ENCODE data around the gene TCF4. TPM values are rescaled to one million over a fixed set of nuclear protein-coding genes. Genes with fewer than 3 reads are reported as not detected.

TCF4 gene
- total and polyA plus RNA-seq, 2 donors (not counting 3 experiments of a cell fraction or from before 2014, with no cell fraction given) = 183 to 390 TPM

DNA sequence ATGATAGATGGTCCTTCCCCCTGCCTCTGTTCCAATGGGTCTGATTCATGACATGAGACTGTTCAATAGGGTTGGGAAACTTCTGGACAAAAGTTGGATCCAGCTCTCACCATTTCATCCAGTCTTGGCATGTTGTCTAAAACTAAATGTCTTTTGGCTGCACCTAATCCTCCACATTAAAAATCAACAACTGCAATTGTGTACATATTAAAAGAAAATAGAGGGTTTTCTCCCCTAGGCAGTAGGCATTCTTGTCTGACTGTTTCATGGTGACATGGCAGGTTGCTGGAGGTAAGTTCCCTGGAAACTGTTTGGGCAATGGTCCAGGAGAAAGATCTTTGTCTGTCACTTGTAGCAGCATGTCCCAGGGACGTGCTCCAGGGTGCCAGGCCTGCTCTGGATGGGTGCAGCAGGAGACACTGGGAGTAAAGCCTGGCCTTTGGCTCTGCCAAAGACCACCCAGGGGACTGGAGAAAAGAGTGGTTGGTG lies 135.8 kb downstream of the TCF4 start:
- POLR2A ChIA-PET = no interaction called here
- H3K4me2 ChIP-seq (ENCODE audit: insufficient read depth, low read length) = no peak overlapping the region
- no peaks in the 10 kb centered on the region for H3K27me3 ChIP-seq (ENCODE audit: control insufficient read depth in 2 of 2, insufficient read depth in 2 of 2, low read length in 2 of 2)
- H3K4me3 ChIP-seq (replicated peaks in 1 of 3; ENCODE audit: insufficient read depth in 1 of 3, low read depth in 1 of 3, low read length in 3 of 3) = no peak overlapping the region
- peaks cover 3% of the 10 kb centered on the region for H4K20me1 ChIP-seq (replicated peaks; ENCODE audit: control insufficient read depth, extremely low read depth, insufficient read depth, low read length)
- H3K9ac ChIP-seq (replicated peaks; ENCODE audit: extremely low read depth, insufficient read depth, low read length) = no peak overlapping the region
- H2AFZ ChIP-seq (ENCODE audit: low read depth, low read length) = no peak overlapping the region
- no peak for FAIRE-seq
- H3K9me3 ChIP-seq (replicated peaks; ENCODE audit: control insufficient read depth, insufficient read depth, low read length) = no peaks in the 10 kb centered on the region
- H3K27ac ChIP-seq (ENCODE audit: insufficient read depth, low read depth, low read length) = no peak overlapping the region
- H3K36me3 ChIP-seq (ENCODE audit: control insufficient read depth in 2 of 2, extremely low read depth in 1 of 2, insufficient read depth in 2 of 2, low read length in 2 of 2) = peaks cover 0 to 3% of the 10 kb centered on the region in 2 experiments
- intact Hi-C loops (cut with micrococcal nuclease) = no loop called here
- TF ChIP-seq JUN (IDR thresholded peaks at IDR 0.05; ENCODE audit: borderline replicate concordance, insufficient read depth, insufficient read length, low read depth) (no peak), POLR2AphosphoS5 (IDR thresholded peaks at IDR 0.05; ENCODE audit: insufficient read depth, low read depth, low read length) (no peak), FOS (IDR thresholded peaks at IDR 0.05; ENCODE audit: borderline replicate concordance, insufficient read depth, low read length) (no peak), POLR2A (IDR thresholded peaks at IDR 0.05; ENCODE audit: low read depth, low read length) (no peak), EZH2 (IDR thresholded peaks at IDR 0.05; ENCODE audit: borderline replicate concordance, low read depth, low read length, severe bottlenecking) (no peak), MYC (IDR thresholded peaks at IDR 0.05; ENCODE audit: low read depth, low read length) (no peak), GATA2 (IDR thresholded peaks at IDR 0.05; ENCODE audit: insufficient read depth, insufficient read length, low read depth, low read length) (no peak)
- TF ChIP-seq, protein P1, sequence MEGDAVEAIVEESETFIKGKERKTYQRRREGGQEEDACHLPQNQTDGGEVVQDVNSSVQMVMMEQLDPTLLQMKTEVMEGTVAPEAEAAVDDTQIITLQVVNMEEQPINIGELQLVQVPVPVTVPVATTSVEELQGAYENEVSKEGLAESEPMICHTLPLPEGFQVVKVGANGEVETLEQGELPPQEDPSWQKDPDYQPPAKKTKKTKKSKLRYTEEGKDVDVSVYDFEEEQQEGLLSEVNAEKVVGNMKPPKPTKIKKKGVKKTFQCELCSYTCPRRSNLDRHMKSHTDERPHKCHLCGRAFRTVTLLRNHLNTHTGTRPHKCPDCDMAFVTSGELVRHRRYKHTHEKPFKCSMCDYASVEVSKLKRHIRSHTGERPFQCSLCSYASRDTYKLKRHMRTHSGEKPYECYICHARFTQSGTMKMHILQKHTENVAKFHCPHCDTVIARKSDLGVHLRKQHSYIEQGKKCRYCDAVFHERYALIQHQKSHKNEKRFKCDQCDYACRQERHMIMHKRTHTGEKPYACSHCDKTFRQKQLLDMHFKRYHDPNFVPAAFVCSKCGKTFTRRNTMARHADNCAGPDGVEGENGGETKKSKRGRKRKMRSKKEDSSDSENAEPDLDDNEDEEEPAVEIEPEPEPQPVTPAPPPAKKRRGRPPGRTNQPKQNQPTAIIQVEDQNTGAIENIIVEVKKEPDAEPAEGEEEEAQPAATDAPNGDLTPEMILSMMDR (IDR thresholded peaks at IDR 0.05; ENCODE audit: extremely low read depth in 1 of 2, insufficient read depth in 1 of 2, low read depth in 1 of 2, low read length in 2 of 2) = no peak
- TF ChIP-seq, protein P2, sequence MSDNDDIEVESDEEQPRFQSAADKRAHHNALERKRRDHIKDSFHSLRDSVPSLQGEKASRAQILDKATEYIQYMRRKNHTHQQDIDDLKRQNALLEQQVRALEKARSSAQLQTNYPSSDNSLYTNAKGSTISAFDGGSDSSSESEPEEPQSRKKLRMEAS (IDR thresholded peaks at IDR 0.05; ENCODE audit: insufficient read depth, insufficient read length) = no peak
- peaks cover 54% of the 10 kb centered on the region for H3K79me2 ChIP-seq (ENCODE audit: control insufficient read depth, insufficient read depth, low read length)
- no peaks in the 10 kb centered on the region for H3K4me1 ChIP-seq (ENCODE audit: control insufficient read depth, extremely low read depth, insufficient read depth, low read length)
- dilution Hi-C loops (cut with MboI; ENCODE audit: extremely low pct_ligation_motif_present, low sequenced_read_pairs) = no loop called here
- DNase-seq (ENCODE audit: low read depth, low spot score) = no peak
- no TSS peak for BruUV-seq (replicated peaks)
- no peaks in the 10 kb centered on the region for H3K9me1 ChIP-seq (replicated peaks; ENCODE audit: control insufficient read depth, extremely low read depth, insufficient read depth, low read length)
- CTCF ChIA-PET = interaction anchor here (1.2 kb wide), 1 partner anchor 31 kb away, joined by 3 read pairs; no protein-coding TSS in a partner anchor
